HepG2 (cell line): ENCODE data around the gene MMAA. TPM values are rescaled to one million over a fixed set of nuclear protein-coding genes. Genes with fewer than 3 reads are reported as not detected.
A peak's percentile ranks its signal among the peaks of the same experiment; 100 is the strongest.
"Not testable (repeated sequence)": the region's sequence is repeated elsewhere in the genome, so short reads cannot be mapped to it uniquely, and the experiment has no call there.

Experiments
- ATAC-seq: fragments of 200-7000 bp; cut with Tn5 transposase; 3 replicates; pipeline ENCODE4 v1.9.1; 2020; ENCODE audit warnings: mild to moderate bottlenecking, moderate library complexity
- BruUV-seq: library from RNA; stranded (reverse); fragments of 400-500 nt; replicated peaks from 2 replicates; lab custom pipeline; 2021; lab: Mats Ljungman, UMichigan
- CTCF ChIA-PET: fragments of 300-600 bp; formaldehyde crosslinking; extraction: SDS; loops from one replicate; lab custom pipeline; 2021; ENCODE audit warnings: low total read pairs, inconsistent platforms, low intra/inter-chr PET ratio; lab: Yijun Ruan, JAX
- POLR2A ChIA-PET: fragments of 350-600 bp; sonication (Branson Sonifier 250); formaldehyde crosslinking; loops from one replicate; lab custom pipeline; 2020; ENCODE audit warnings: antibody characterized with exemption, inconsistent platforms; lab: Yijun Ruan, JAX
- DNase-seq: peaks from one replicate; pipeline ENCODE4 v3.0.0-alpha.2; 2015; ENCODE audit warnings: low spot score
- FAIRE-seq: peaks from 3 replicates; lab custom pipeline; 2011; peaks lifted over from hg19 to GRCh38; lab: Jason Lieb, UNC
- H2AFZ ChIP-seq: one replicate; pipeline ENCODE4 v1.6.1; 2011; ENCODE audit warnings: low read length, inconsistent platforms
- H3K27ac ChIP-seq: fragments of 300-600 bp; 3 replicates; pipeline ENCODE4 v1.8.0; 2011; ENCODE audit warnings: mixed run types, mild to moderate bottlenecking, mixed read lengths, low read length, inconsistent platforms; ENCODE audit not compliant: insufficient read depth; ENCODE audit errors: extremely low read length
- H3K27me3 ChIP-seq, 2 experiments: fragments of 200-600 bp in 1 of 2; 2 replicates in 1 of 2; 3 replicates in 1 of 2; pipeline versions ENCODE4 v1.6.0 to v1.8.0; 2011; ENCODE audit warnings: low read length in 2 of 2, mild to moderate bottlenecking in 2 of 2, moderate library complexity in 2 of 2, inconsistent platforms in 1 of 2; ENCODE audit not compliant: insufficient read depth in 2 of 2, control insufficient read depth in 1 of 2
- H3K36me3 ChIP-seq, 2 experiments: fragments of 200-600 bp in 1 of 2; replicated peaks in 1 of 2; 2 replicates in 1 of 2; 3 replicates in 1 of 2; pipeline versions ENCODE4 v1.5.1 to v1.8.0; 2011; ENCODE audit warnings: low read length in 2 of 2, inconsistent platforms in 1 of 2; ENCODE audit not compliant: insufficient read depth in 2 of 2, control insufficient read depth in 1 of 2
- H3K4me1 ChIP-seq: 2 replicates; pipeline ENCODE4 v1.5.1; 2012; ENCODE audit warnings: low read length, inconsistent platforms; ENCODE audit not compliant: insufficient read depth
- H3K4me2 ChIP-seq: 2 replicates; pipeline ENCODE4 v1.6.0; 2011; ENCODE audit warnings: low read depth, low read length, inconsistent platforms
- H3K4me3 ChIP-seq, 3 experiments: fragments of 200-600 bp in 1 of 3; sonication (generic), shearing (Covaris generic) in 1 of 3; replicated peaks in 1 of 3; 2 replicates each; pipeline ENCODE4 v1.5.1; 2011 to 2016; ENCODE audit warnings: low read length in 3 of 3, inconsistent platforms in 2 of 3, low read depth in 2 of 3, mild to moderate bottlenecking in 2 of 3, control low read depth in 1 of 3, mixed read lengths in 1 of 3; ENCODE audit not compliant: insufficient read depth in 1 of 3
- H3K79me2 ChIP-seq: one replicate; pipeline ENCODE4 v1.6.1; 2011; ENCODE audit warnings: low read length, inconsistent platforms; ENCODE audit not compliant: insufficient read depth
- H3K9ac ChIP-seq: 2 replicates; pipeline ENCODE4 v1.6.0; 2011; ENCODE audit warnings: mild to moderate bottlenecking, low read depth, low read length, inconsistent platforms; ENCODE audit not compliant: insufficient read depth
- H3K9me3 ChIP-seq: 2 replicates; pipeline ENCODE4 v1.5.1; 2012; ENCODE audit warnings: mild to moderate bottlenecking, low read length
- H4K20me1 ChIP-seq: 2 replicates; pipeline ENCODE4 v1.6.0; 2011; ENCODE audit warnings: inconsistent platforms, mild to moderate bottlenecking, low read length, moderate library complexity; ENCODE audit not compliant: insufficient read depth
- CBX2 ChIP-seq, 2 experiments: fragments of 200-600 bp in 1 of 2; sonication (generic); formaldehyde crosslinking in 1 of 2; IDR thresholded peaks; 2 replicates each; pipeline versions ENCODE4 v1.7.0 to v1.8.1; 2018 to 2022; ENCODE audit warnings: low read depth in 2 of 2, low read length in 1 of 2, mild to moderate bottlenecking in 1 of 2, missing genetic modification reagents in 1 of 2
- FIP1L1 ChIP-seq: fragments of 200-400 bp; formaldehyde crosslinking; IDR thresholded peaks from 2 replicates; pipeline ENCODE4 v1.6.1; 2018; ENCODE audit warnings: low read depth, mild to moderate bottlenecking, low read length, moderate library complexity, borderline replicate concordance; ENCODE audit not compliant: insufficient read depth
- HES4 ChIP-seq: sonication (generic); formaldehyde crosslinking; IDR thresholded peaks from 2 replicates; pipeline ENCODE4 v1.9.0; 2021; ENCODE audit warnings: mild to moderate bottlenecking, missing genetic modification reagents, borderline replicate concordance
- HNRNPL ChIP-seq: fragments of 200-400 bp; formaldehyde crosslinking; IDR thresholded peaks from 2 replicates; pipeline ENCODE4 v1.6.1; 2017; ENCODE audit warnings: mild to moderate bottlenecking, low read depth, low read length
- HOXA9 ChIP-seq: sonication (generic); formaldehyde crosslinking; IDR thresholded peaks from 2 replicates; pipeline ENCODE4 v1.8.1; 2022; ENCODE audit warnings: missing genetic modification reagents, mild to moderate bottlenecking, moderate library complexity, borderline replicate concordance
- POLR2G ChIP-seq: fragments of 200-400 bp; formaldehyde crosslinking; IDR thresholded peaks from 2 replicates; pipeline ENCODE4 v1.6.1; 2018; ENCODE audit warnings: mild to moderate bottlenecking, low read depth, low read length, moderate library complexity
- RBAK ChIP-seq: sonication (generic); formaldehyde crosslinking; IDR thresholded peaks from 2 replicates; pipeline ENCODE4 v1.5.1; 2020; ENCODE audit warnings: mild to moderate bottlenecking, missing genetic modification reagents
- SOX13 ChIP-seq, 3 experiments: fragments of 450-650 bp in 1 of 3; sonication (generic) in 1 of 3; formaldehyde crosslinking in 1 of 3; IDR thresholded peaks in 2 of 3; conservative IDR thresholded peaks in 1 of 3; 2 replicates each; pipeline versions ENCODE4 v1.5.0 to v1.6.1; 2016 to 2020; ENCODE audit warnings: antibody characterized with exemption in 1 of 3, mild to moderate bottlenecking in 1 of 3, missing compliant biosample characterization in 1 of 3, missing genetic modification reagents in 1 of 3, moderate library complexity in 1 of 3
- ZNF530 ChIP-seq: sonication (generic); formaldehyde crosslinking; IDR thresholded peaks from 2 replicates; pipeline ENCODE4 v1.5.0; 2020; ENCODE audit warnings: low read depth, mild to moderate bottlenecking, missing genetic modification reagents
- WGBS: methylation state at CpG from one replicate; pipeline ENCODE4 v1.1.6; 2017; ENCODE audit warnings: low lambda C conversion rate; 5-methylcytosine and 5-hydroxymethylcytosine counted together
- in situ Hi-C: cut with HindIII; loops from 2 replicates; pipeline ENCODE4 v1.10.0; 2017; ENCODE audit warnings: low pct_unique_long_range_greater_than_20kb; ENCODE audit not compliant: extremely low pct_ligation_motif_present
- intact Hi-C: fragments of 100-400 bp; cut with micrococcal nuclease; formaldehyde crosslinking; loops from one replicate; pipeline ENCODE4 v1.10.0; 2022; ENCODE audit not compliant: unreplicated experiment
- polyA plus RNA-seq, 8 experiments: library from polyadenylated mRNA; depleted of rRNA in 3 of 8; stranded (reverse) in 7 of 8; unstranded in 1 of 8; fragments of >200 nt; fragmentation: Illumina TruSeq in 4 of 8; extraction: Trizol in 4 of 8; gene quantifications; 2 replicates each; pipeline versions ENCODE4 v1.2.1 to v1.2.3, GENCODE V29; 2011 to 2016; ENCODE audit warnings: low read depth in 4 of 8, missing spikeins in 1 of 8, mixed read lengths in 1 of 8; ENCODE audit not compliant: insufficient read depth in 1 of 8
- total RNA-seq, 5 experiments: library from RNA; depleted of rRNA; stranded (reverse); fragments of >200 nt; fragmentation: Illumina TruSeq; extraction: Trizol; gene quantifications; 2 replicates each; pipeline ENCODE4 v1.2.3, GENCODE V29; 2016; ENCODE audit warnings: low read depth in 1 of 5
- TF ChIP-seq, protein P1 (sequence below): sonication (generic); formaldehyde crosslinking; IDR thresholded peaks from 2 replicates; pipeline ENCODE4 v1.4.0; 2020; ENCODE audit warnings: missing genetic modification reagents
- TF ChIP-seq, protein P2 (sequence below): sonication (generic); formaldehyde crosslinking; IDR thresholded peaks from 2 replicates; pipeline ENCODE4 v1.4.0; 2020; ENCODE audit warnings: low read depth, missing genetic modification reagents

Gene MMAA
- total and polyA plus RNA-seq, 2 of the 13 experiments (the other 11 are each of a cell fraction or from before 2014, with no cell fraction given): 1.3 to 2.8 TPM

DNA sequence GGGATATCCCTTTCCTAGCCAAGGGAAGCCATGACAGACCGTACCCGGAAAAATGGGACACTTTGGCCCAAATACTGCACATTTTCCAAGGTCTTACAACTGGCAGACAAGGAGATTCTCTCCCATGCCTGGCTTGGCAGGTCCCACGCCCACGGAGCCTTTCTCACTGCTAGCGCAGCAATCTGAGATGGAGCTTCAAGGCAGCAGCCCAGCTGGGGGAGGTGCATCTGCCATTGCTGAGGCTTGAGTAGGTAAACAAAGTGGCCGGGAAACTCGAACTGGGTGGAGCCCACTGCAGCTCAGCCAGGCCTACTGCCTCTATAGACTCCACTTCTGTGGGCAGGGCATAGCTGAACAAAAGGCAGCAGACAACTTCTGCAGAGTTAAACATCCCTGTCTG, 44.6 kb upstream of the MMAA start:
- 0% methylated on average over 3 of the region's 7 CpGs for WGBS
- H3K4me1 ChIP-seq, H3K9me3 ChIP-seq, H3K4me3 ChIP-seq, intact Hi-C loops, POLR2A ChIA-PET, ATAC-seq, H3K36me3 ChIP-seq, H3K9ac ChIP-seq, CTCF ChIA-PET, H3K27me3 ChIP-seq, H2AFZ ChIP-seq, in situ Hi-C loops, BruUV-seq, H4K20me1 ChIP-seq, H3K27ac ChIP-seq, FAIRE-seq, DNase-seq, H3K79me2 ChIP-seq: not testable (repeated sequence)
- H3K4me2 ChIP-seq: peak overlapping the region; percentile 41; the same call in 1 of the 2 replicates

DNA sequence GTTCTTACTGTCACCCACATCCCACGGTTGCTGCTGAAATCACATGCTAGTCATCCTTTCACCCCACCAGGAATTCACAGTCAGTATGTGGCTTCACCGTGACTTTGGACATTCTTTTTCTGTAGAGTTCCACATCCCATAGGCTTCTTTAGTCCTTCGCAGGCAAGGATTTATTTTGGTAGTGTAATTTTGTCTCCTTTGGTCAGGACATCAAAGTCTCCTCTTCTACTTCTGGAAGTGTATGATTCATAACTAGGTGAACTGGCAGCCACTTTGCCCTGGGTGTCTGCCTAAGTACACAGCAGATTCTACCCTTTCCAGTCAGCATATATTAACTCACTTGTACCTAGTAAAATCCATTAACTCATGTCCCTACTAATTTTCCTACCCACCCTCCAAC, 38.3 kb upstream of the MMAA start:
- Histone ChIP-seq H3K4me3 (no peak overlapping the region), H3K27ac (no peak overlapping the region), H3K79me2 (no peaks in the 10 kb centered on the region), H3K4me1 (no peaks in the 10 kb centered on the region), H3K9ac (no peak overlapping the region), H3K36me3 (no peaks in the 10 kb centered on the region), H2AFZ (no peak overlapping the region), H3K9me3 (no peaks in the 10 kb centered on the region), H3K27me3 (no peaks in the 10 kb centered on the region), H4K20me1 (no peaks in the 10 kb centered on the region), H3K4me2 (no peak overlapping the region)
- ChIA-PET CTCF (no interaction called here), POLR2A (no interaction called here)
- no TSS peak for BruUV-seq
- DNase-seq (no peak), ATAC-seq (no peak), FAIRE-seq (no peak)
- intact Hi-C loops: no loop called here
- 30% methylated on average over 3 of the region's 3 CpGs for WGBS
- TF ChIP-seq POLR2G (no peak), SOX13 (IDR thresholded peaks at IDR 0.05) (no peak), SOX13 (CRISPR knock-in tag; conservative IDR thresholded peaks at IDR 0.05 in 1 of 2, IDR thresholded peaks at IDR 0.05 in 1 of 2) (no peak), HES4 (CRISPR knock-in tag) (no peak), CBX2 (IDR thresholded peaks at IDR 0.05; ENCODE audit: low read depth, low read length) (no peak), CBX2 (CRISPR knock-in tag; IDR thresholded peaks at IDR 0.05; ENCODE audit: low read depth) (no peak), RBAK (CRISPR knock-in tag) (no peak), HOXA9 (CRISPR knock-in tag) (no peak), HNRNPL (no peak), ZNF530 (no peak), FIP1L1 (no peak)
- TF ChIP-seq, protein P1, sequence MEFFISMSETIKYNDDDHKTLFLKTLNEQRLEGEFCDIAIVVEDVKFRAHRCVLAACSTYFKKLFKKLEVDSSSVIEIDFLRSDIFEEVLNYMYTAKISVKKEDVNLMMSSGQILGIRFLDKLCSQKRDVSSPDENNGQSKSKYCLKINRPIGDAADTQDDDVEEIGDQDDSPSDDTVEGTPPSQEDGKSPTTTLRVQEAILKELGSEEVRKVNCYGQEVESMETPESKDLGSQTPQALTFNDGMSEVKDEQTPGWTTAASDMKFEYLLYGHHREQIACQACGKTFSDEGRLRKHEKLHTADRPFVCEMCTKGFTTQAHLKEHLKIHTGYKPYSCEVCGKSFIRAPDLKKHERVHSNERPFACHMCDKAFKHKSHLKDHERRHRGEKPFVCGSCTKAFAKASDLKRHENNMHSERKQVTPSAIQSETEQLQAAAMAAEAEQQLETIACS (CRISPR knock-in tag): no peak
- TF ChIP-seq, protein P2, sequence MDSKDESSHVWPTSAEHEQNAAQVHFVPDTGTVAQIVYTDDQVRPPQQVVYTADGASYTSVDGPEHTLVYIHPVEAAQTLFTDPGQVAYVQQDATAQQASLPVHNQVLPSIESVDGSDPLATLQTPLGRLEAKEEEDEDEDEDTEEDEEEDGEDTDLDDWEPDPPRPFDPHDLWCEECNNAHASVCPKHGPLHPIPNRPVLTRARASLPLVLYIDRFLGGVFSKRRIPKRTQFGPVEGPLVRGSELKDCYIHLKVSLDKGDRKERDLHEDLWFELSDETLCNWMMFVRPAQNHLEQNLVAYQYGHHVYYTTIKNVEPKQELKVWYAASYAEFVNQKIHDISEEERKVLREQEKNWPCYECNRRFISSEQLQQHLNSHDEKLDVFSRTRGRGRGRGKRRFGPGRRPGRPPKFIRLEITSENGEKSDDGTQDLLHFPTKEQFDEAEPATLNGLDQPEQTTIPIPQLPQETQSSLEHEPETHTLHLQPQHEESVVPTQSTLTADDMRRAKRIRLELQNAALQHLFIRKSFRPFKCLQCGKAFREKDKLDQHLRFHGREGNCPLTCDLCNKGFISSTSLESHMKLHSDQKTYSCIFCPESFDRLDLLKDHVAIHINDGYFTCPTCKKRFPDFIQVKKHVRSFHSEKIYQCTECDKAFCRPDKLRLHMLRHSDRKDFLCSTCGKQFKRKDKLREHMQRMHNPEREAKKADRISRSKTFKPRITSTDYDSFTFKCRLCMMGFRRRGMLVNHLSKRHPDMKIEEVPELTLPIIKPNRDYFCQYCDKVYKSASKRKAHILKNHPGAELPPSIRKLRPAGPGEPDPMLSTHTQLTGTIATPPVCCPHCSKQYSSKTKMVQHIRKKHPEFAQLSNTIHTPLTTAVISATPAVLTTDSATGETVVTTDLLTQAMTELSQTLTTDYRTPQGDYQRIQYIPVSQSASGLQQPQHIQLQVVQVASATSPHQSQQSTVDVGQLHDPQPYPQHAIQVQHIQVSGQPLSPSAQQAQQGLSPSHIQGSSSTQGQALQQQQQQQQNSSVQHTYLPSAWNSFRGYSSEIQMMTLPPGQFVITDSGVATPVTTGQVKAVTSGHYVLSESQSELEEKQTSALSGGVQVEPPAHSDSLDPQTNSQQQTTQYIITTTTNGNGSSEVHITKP (CRISPR knock-in tag): no peak
- in situ Hi-C loops: no loop called here
